Astrocyte of the spinal cord (primary cell): ENCODE data around the gene CAPN13.

Source experiments
- DNase-seq: peaks from one replicate; pipeline ENCODE4 v3.0.0; 2011; ENCODE audit warnings: low read depth, low spot score
- H3K4me3 ChIP-seq: 2 replicates; pipeline ENCODE4 v1.5.1; 2011; ENCODE audit warnings: low read depth, mild to moderate bottlenecking, low read length, moderate library complexity
- CTCF ChIP-seq: IDR thresholded peaks from 2 replicates; pipeline ENCODE4 v1.5.1; 2012; ENCODE audit warnings: low read depth, mild to moderate bottlenecking, low read length, inconsistent platforms
- in situ Hi-C: cut with HindIII; loops from 2 replicates; pipeline ENCODE4 v1.10.0; 2017; ENCODE audit warnings: low sequenced_read_pairs

CAPN13 gene

DNA sequence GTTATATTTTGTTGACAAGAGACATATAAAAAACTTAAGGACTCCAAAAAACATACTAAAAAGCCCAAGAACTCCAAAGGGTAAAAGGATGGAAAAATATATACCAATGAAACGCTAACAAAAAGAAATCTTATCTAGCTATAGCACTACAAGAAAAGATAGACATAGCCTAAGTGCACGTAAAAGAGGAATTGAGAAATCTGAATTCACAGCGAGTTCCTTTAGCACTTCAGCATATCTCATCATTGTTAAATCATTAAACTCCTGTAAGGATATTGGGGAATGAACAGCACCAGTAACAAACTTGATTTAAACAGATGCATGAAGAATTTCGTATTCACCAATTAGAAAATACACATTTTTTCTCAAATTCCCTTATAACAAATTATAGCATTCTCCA, 134.1 kb downstream of the CAPN13 start:
- H3K4me3 ChIP-seq: no peak overlapping the region
- in situ Hi-C loops: no loop called here
- no peak for DNase-seq
- no peak for TF ChIP-seq CTCF
